Endothelial cell of umbilical vein (primary cell): ENCODE measurements around the gene TRIM71.

Source experiments
- EZH2 ChIP-seq: IDR thresholded peaks from 2 replicates; pipeline ENCODE4 v1.6.1; 2012; ENCODE audit warnings: borderline replicate concordance, low read depth, mild to moderate bottlenecking, moderate library complexity, low read length, inconsistent platforms; ENCODE audit not compliant: severe bottlenecking
- POLR2A ChIP-seq: IDR thresholded peaks from 2 replicates; pipeline ENCODE4 v1.6.1; 2012; ENCODE audit warnings: low read depth, mild to moderate bottlenecking, control low read depth, low read length
- POLR2AphosphoS5 ChIP-seq: IDR thresholded peaks from 2 replicates; pipeline ENCODE4 v1.6.1; 2012; ENCODE audit warnings: low read depth, mild to moderate bottlenecking, control low read depth, low read length, moderate library complexity; ENCODE audit not compliant: insufficient read depth
- TF ChIP-seq, protein P1 (sequence below), 2 donors: IDR thresholded peaks; 1 replicate in 1 of 2; 2 replicates in 1 of 2; pipeline ENCODE4 v1.5.1; 2011; ENCODE audit warnings: low read length in 2 of 2, mild to moderate bottlenecking in 2 of 2, moderate library complexity in 2 of 2, control low read depth in 1 of 2, inconsistent platforms in 1 of 2, low read depth in 1 of 2; ENCODE audit not compliant: insufficient read depth in 1 of 2; ENCODE audit errors: extremely low read depth in 1 of 2

DNA sequence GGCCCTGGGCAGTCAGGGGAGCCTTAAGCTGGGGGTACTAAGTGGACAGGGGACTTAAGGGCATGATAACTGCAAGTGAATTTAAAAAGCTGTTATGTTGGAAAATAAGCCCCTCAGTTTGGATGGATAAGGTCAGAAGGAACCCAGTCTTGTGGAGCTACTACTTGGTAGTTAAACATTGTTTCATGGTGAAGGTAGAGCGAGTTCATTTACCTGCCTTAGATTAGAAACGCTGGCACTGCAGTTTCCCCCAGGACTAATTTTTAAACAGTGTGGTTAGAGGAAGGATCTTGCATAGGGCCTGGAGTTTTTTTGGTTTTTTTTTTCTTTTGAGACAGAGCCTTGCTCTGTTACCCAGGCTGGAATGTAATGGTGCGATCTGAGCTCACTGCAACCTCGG lies 31.2 kb downstream of the TRIM71 start:
- no peak for TF ChIP-seq POLR2AphosphoS5
- TF ChIP-seq, protein P1, sequence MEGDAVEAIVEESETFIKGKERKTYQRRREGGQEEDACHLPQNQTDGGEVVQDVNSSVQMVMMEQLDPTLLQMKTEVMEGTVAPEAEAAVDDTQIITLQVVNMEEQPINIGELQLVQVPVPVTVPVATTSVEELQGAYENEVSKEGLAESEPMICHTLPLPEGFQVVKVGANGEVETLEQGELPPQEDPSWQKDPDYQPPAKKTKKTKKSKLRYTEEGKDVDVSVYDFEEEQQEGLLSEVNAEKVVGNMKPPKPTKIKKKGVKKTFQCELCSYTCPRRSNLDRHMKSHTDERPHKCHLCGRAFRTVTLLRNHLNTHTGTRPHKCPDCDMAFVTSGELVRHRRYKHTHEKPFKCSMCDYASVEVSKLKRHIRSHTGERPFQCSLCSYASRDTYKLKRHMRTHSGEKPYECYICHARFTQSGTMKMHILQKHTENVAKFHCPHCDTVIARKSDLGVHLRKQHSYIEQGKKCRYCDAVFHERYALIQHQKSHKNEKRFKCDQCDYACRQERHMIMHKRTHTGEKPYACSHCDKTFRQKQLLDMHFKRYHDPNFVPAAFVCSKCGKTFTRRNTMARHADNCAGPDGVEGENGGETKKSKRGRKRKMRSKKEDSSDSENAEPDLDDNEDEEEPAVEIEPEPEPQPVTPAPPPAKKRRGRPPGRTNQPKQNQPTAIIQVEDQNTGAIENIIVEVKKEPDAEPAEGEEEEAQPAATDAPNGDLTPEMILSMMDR (IDR thresholded peaks at IDR 0.05; ENCODE audit: extremely low read depth in 1 of 2, insufficient read depth in 1 of 2, low read depth in 1 of 2, low read length in 2 of 2), result no peak
- TF ChIP-seq EZH2, result no peak
- TF ChIP-seq POLR2A, result no peak
